ENCODE measurements around the gene HAUS6. TPM values are rescaled to one million over a fixed set of nuclear protein-coding genes. Genes with fewer than 3 reads are reported as not detected.
"Not testable (repeated sequence)": the region's sequence is repeated elsewhere in the genome, so short reads cannot be mapped to it uniquely, and the experiment has no call there.

Gene HAUS6
- total and polyA plus RNA-seq, 2 donors (not counting 1 experiment from before 2014, with no cell fraction given): 4.1 to 13.5 TPM

- ChIA-PET CTCF (no interaction called here), POLR2A (interaction anchor here (0.9 kb wide), 1 partner anchor 68 kb away, joined by 3 read pairs; no protein-coding TSS in a partner anchor)
- 0% methylated on average over 21 of the region's 21 CpGs for WGBS (ENCODE audit: insufficient coverage)
- Histone ChIP-seq H3K27ac (ENCODE audit: low read length in 2 of 2) (peak overlapping the region; percentile 53 to 88), H3K9me3 (ENCODE audit: control extremely low read depth in 1 of 3, control insufficient read depth in 2 of 3, insufficient read depth in 1 of 3, low read length in 2 of 3) (no peaks in the 10 kb centered on the region), H4K20me1 (ENCODE audit: control insufficient read depth, insufficient read depth, low read length, poor library complexity, severe bottlenecking) (peaks cover 7% of the 10 kb centered on the region), H3K27me3 (replicated peaks in 1 of 4; ENCODE audit: control extremely low read depth in 1 of 4, control insufficient read depth in 3 of 4, insufficient read depth in 4 of 4, low read length in 3 of 4) (no peaks in the 10 kb centered on the region), H3K4me2 (replicated peaks; ENCODE audit: low read depth, low read length, poor library complexity, severe bottlenecking) (peak overlapping the region; percentile 87), H3K79me2 (ENCODE audit: control insufficient read depth, insufficient read depth, low read length) (peaks cover 50% of the 10 kb centered on the region), H3K9ac (ENCODE audit: low read length) (peak overlapping the region; percentile 81), H3K4me1 (ENCODE audit: control insufficient read depth in 2 of 2, insufficient read depth in 2 of 2, low read length in 2 of 2) (peaks cover 3 to 16% of the 10 kb centered on the region in 2 donors), H3K36me3 (replicated peaks in 1 of 2; ENCODE audit: control extremely low read depth in 1 of 2, control insufficient read depth in 1 of 2, extremely low read depth in 1 of 2, insufficient read depth in 2 of 2, low read length in 1 of 2) (no peaks in the 10 kb centered on the region), H2AFZ (ENCODE audit: insufficient read depth, low read depth, low read length, poor library complexity, severe bottlenecking) (peak overlapping the region; percentile 97), H3K4me3 (ENCODE audit: control extremely low read depth in 1 of 5, extremely low read depth in 1 of 5, insufficient read depth in 1 of 5, low read depth in 2 of 5, low read length in 4 of 5) (peak overlapping the region; percentile 63 to 92 (median 82))
- TF ChIP-seq, protein P1, sequence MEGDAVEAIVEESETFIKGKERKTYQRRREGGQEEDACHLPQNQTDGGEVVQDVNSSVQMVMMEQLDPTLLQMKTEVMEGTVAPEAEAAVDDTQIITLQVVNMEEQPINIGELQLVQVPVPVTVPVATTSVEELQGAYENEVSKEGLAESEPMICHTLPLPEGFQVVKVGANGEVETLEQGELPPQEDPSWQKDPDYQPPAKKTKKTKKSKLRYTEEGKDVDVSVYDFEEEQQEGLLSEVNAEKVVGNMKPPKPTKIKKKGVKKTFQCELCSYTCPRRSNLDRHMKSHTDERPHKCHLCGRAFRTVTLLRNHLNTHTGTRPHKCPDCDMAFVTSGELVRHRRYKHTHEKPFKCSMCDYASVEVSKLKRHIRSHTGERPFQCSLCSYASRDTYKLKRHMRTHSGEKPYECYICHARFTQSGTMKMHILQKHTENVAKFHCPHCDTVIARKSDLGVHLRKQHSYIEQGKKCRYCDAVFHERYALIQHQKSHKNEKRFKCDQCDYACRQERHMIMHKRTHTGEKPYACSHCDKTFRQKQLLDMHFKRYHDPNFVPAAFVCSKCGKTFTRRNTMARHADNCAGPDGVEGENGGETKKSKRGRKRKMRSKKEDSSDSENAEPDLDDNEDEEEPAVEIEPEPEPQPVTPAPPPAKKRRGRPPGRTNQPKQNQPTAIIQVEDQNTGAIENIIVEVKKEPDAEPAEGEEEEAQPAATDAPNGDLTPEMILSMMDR (IDR thresholded peaks at IDR 0.05): no peak
- TF ChIP-seq EZH2 (IDR thresholded peaks at IDR 0.05; ENCODE audit: borderline replicate concordance, insufficient read depth, low read depth, low read length, poor library complexity, severe bottlenecking): no peak
- intact Hi-C loops (cut with micrococcal nuclease): loop anchor here (1.0 kb wide), 4 partner anchors 25 to 355 kb away; partner anchors contain the start of genes PLIN2, RPS6 and RRAGA
- H3K4me3 Mint-ChIP-seq: peak overlapping the region; percentile 98
- peak overlapping the region; percentile 94 for H3K27ac Mint-ChIP-seq
- H3K4me1 Mint-ChIP-seq: peaks cover 27% of the 10 kb centered on the region
- DNase-seq (no peak), ATAC-seq (ENCODE audit: low read depth) (no peak)
- no peaks in the 10 kb centered on the region for H3K9me3 Mint-ChIP-seq (ENCODE audit: insufficient read depth)
- no peaks in the 10 kb centered on the region for H3K27me3 Mint-ChIP-seq
Measured at GRCh38 chr9:19102181-19102630, 498 bp downstream of the HAUS6 start.

- Histone ChIP-seq H3K9me3 (ENCODE audit: control extremely low read depth in 1 of 3, control insufficient read depth in 2 of 3, insufficient read depth in 1 of 3, low read length in 2 of 3) (no peaks in the 10 kb centered on the region), H3K4me3 (ENCODE audit: control extremely low read depth in 1 of 5, extremely low read depth in 1 of 5, insufficient read depth in 1 of 5, low read depth in 2 of 5, low read length in 4 of 5) (no peak overlapping the region), H2AFZ (ENCODE audit: insufficient read depth, low read depth, low read length, poor library complexity, severe bottlenecking) (no peak overlapping the region), H3K4me2 (replicated peaks; ENCODE audit: low read depth, low read length, poor library complexity, severe bottlenecking) (peak overlapping the region; percentile 87), H3K79me2 (ENCODE audit: control insufficient read depth, insufficient read depth, low read length) (peaks cover 53% of the 10 kb centered on the region), H3K4me1 (ENCODE audit: control insufficient read depth in 2 of 2, insufficient read depth in 2 of 2, low read length in 2 of 2) (peaks cover 3 to 16% of the 10 kb centered on the region in 2 donors), H4K20me1 (ENCODE audit: control insufficient read depth, insufficient read depth, low read length, poor library complexity, severe bottlenecking) (peaks cover 7% of the 10 kb centered on the region), H3K27ac (ENCODE audit: low read length in 2 of 2) (no peak overlapping the region), H3K27me3 (replicated peaks in 1 of 4; ENCODE audit: control extremely low read depth in 1 of 4, control insufficient read depth in 3 of 4, insufficient read depth in 4 of 4, low read length in 3 of 4) (no peaks in the 10 kb centered on the region), H3K9ac (ENCODE audit: low read length) (no peak overlapping the region), H3K36me3 (replicated peaks in 1 of 2; ENCODE audit: control extremely low read depth in 1 of 2, control insufficient read depth in 1 of 2, extremely low read depth in 1 of 2, insufficient read depth in 2 of 2, low read length in 1 of 2) (peaks cover 0 to under 1% of the 10 kb centered on the region in 2 experiments)
- no peaks in the 10 kb centered on the region for H3K9me3 Mint-ChIP-seq (ENCODE audit: insufficient read depth)
- intact Hi-C loops (cut with micrococcal nuclease): no loop called here
- CTCF ChIA-PET: interaction anchor here (0.9 kb wide), 2 partner anchors 16 to 52 kb away, joined by 3 read pairs; partner anchors contain the start of gene RRAGA
- peaks cover 29% of the 10 kb centered on the region for H3K4me1 Mint-ChIP-seq
- H3K27ac Mint-ChIP-seq: no peak overlapping the region
- POLR2A ChIA-PET: no interaction called here
- H3K27me3 Mint-ChIP-seq: no peaks in the 10 kb centered on the region
- TF ChIP-seq, protein P1 (IDR thresholded peaks at IDR 0.05): no peak
- no peak for TF ChIP-seq EZH2 (IDR thresholded peaks at IDR 0.05; ENCODE audit: borderline replicate concordance, insufficient read depth, low read depth, low read length, poor library complexity, severe bottlenecking)
- ATAC-seq (ENCODE audit: low read depth): no peak
- whole genome bisulfite sequencing (ENCODE audit: insufficient coverage): 84% methylated on average over 4 of the region's 8 CpGs
- H3K4me3 Mint-ChIP-seq: peak overlapping the region; percentile 62
- no peak for DNase-seq
Measured at GRCh38 chr9:19101203-19101602, 1.5 kb downstream of the HAUS6 start.

DNA sequence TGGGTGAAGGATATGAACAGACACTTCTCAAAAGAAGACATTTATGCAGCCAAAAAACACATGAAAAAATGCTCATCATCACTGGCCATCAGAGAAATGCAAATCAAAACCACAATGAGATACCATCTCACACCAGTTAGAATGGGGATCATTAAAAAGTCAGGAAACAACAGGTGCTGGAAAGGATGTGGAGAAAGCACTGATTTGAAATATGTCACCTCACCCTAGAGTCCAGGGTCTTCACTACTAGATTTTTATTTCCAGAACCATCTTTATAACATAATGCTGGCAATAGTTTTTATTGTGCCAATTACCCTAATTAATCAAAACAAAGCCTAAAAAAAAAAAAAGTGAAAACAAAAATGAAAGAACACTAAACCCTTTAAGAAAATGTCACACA is 5.3 kb downstream of the HAUS6 start:
- H3K9ac ChIP-seq (ENCODE audit: low read length); H3K4me3 ChIP-seq (ENCODE audit: control extremely low read depth in 1 of 5, extremely low read depth in 1 of 5, insufficient read depth in 1 of 5, low read depth in 2 of 5, low read length in 4 of 5): not testable (repeated sequence)
- CTCF ChIA-PET: interaction anchor here (1.1 to 1.3 kb wide), 2 partner anchors 49 to 368 kb away, joined by 4 read pairs; partner anchors contain the start of gene RRAGA

More for the DNA sequence above, 5.3 kb downstream of the HAUS6 start:
- intact Hi-C loops (cut with micrococcal nuclease); H3K4me2 ChIP-seq (replicated peaks; ENCODE audit: low read depth, low read length, poor library complexity, severe bottlenecking); H3K9me3 Mint-ChIP-seq (ENCODE audit: insufficient read depth); H3K9me3 ChIP-seq (ENCODE audit: control extremely low read depth in 1 of 3, control insufficient read depth in 2 of 3, insufficient read depth in 1 of 3, low read length in 2 of 3); POLR2A ChIA-PET; H2AFZ ChIP-seq (ENCODE audit: insufficient read depth, low read depth, low read length, poor library complexity, severe bottlenecking); H3K4me3 Mint-ChIP-seq; DNase-seq; H4K20me1 ChIP-seq (ENCODE audit: control insufficient read depth, insufficient read depth, low read length, poor library complexity, severe bottlenecking); H3K27ac Mint-ChIP-seq; ATAC-seq (ENCODE audit: low read depth); H3K27me3 ChIP-seq (replicated peaks in 1 of 4; ENCODE audit: control extremely low read depth in 1 of 4, control insufficient read depth in 3 of 4, insufficient read depth in 4 of 4, low read length in 3 of 4); H3K27ac ChIP-seq (ENCODE audit: low read length in 2 of 2); H3K27me3 Mint-ChIP-seq: not testable (repeated sequence)
- H3K4me1 Mint-ChIP-seq: peaks cover 25% of the 10 kb centered on the region
- H3K79me2 ChIP-seq (ENCODE audit: control insufficient read depth, insufficient read depth, low read length): peaks cover 67% of the 10 kb centered on the region
- peaks cover 0 to 13% of the 10 kb centered on the region in 2 donors for H3K4me1 ChIP-seq (ENCODE audit: control insufficient read depth in 2 of 2, insufficient read depth in 2 of 2, low read length in 2 of 2)
- H3K36me3 ChIP-seq (replicated peaks in 1 of 2; ENCODE audit: control extremely low read depth in 1 of 2, control insufficient read depth in 1 of 2, extremely low read depth in 1 of 2, insufficient read depth in 2 of 2, low read length in 1 of 2): peaks cover 0 to 21% of the 10 kb centered on the region in 2 experiments

Data from B cell (primary cell).